GM12874 (cell line): Measurements from ENCODE around the gene NT5C1A.

ENCODE experiments used
- TF ChIP-seq, protein P1 (sequence below): IDR thresholded peaks from 2 replicates; pipeline ENCODE4 v1.5.1; 2011; ENCODE audit warnings: low read depth, mild to moderate bottlenecking, control low read depth, low read length, moderate library complexity; ENCODE audit not compliant: insufficient read depth

NT5C1A gene

DNA sequence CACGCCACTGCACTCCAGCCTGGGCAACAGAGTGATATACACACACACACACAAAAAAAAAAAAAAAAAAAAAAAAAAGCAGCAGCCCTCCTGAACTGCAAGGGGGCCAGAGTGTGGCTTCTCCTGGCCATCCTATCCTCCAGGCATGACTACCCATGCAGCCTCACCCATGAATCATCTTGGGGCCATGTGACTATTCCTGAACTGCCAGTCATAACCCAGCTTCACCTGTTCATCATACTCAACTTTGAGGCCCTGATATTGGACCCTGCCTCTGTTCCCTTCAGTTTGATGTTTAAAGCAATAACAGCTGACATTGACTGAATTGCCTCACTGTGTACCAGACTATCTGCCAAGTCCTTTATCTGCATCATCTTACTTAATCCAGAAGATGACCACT, 22.1 kb upstream of the NT5C1A start:
- TF ChIP-seq, protein P1, sequence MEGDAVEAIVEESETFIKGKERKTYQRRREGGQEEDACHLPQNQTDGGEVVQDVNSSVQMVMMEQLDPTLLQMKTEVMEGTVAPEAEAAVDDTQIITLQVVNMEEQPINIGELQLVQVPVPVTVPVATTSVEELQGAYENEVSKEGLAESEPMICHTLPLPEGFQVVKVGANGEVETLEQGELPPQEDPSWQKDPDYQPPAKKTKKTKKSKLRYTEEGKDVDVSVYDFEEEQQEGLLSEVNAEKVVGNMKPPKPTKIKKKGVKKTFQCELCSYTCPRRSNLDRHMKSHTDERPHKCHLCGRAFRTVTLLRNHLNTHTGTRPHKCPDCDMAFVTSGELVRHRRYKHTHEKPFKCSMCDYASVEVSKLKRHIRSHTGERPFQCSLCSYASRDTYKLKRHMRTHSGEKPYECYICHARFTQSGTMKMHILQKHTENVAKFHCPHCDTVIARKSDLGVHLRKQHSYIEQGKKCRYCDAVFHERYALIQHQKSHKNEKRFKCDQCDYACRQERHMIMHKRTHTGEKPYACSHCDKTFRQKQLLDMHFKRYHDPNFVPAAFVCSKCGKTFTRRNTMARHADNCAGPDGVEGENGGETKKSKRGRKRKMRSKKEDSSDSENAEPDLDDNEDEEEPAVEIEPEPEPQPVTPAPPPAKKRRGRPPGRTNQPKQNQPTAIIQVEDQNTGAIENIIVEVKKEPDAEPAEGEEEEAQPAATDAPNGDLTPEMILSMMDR = no peak

DNA sequence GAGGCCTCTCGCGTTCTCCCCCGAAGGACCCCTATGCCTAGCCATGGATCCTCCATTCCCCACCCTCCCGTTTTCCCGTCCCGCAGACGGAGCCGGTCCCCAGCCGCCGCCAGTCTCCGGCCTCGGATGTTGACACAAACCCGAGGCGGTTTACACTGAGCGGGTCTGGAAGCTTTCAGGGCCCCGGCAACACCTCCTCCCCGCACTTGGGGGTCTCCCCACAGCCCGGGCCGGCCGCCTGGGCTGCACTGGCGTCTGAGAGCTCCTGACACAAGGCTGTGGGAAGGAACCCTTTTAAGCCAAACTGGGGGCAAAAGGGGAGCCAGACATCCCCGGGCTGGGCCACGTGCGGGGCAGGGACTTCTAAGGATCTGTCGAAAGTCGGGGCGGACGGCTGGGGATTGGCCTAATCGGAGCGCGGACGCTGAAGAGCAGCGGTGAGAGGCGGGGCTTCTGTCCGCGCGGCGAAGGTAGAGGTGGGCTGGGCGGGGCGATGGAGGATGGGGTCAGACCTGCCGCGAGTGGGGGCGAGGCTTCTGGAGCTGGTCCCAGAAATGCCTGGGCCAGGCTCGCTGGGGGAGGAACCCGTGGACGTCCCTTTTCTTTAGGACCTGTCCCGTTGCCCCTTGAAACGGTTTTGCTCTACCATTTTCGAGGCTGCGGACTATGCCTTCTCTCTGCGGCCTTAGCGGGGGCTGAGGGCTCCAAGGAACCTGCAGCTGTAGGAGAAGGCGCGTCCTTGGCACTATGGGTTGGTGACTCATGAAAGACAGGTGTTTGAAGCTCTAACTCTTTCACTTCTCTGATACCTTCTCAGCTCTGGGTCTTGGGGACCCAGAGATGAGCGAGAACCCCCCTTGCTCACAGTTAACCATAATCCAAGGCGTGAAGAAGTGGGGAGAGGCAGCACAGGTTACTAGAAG, 20.5 kb upstream of the NT5C1A start:
- TF ChIP-seq, protein P1 = no peak

DNA sequence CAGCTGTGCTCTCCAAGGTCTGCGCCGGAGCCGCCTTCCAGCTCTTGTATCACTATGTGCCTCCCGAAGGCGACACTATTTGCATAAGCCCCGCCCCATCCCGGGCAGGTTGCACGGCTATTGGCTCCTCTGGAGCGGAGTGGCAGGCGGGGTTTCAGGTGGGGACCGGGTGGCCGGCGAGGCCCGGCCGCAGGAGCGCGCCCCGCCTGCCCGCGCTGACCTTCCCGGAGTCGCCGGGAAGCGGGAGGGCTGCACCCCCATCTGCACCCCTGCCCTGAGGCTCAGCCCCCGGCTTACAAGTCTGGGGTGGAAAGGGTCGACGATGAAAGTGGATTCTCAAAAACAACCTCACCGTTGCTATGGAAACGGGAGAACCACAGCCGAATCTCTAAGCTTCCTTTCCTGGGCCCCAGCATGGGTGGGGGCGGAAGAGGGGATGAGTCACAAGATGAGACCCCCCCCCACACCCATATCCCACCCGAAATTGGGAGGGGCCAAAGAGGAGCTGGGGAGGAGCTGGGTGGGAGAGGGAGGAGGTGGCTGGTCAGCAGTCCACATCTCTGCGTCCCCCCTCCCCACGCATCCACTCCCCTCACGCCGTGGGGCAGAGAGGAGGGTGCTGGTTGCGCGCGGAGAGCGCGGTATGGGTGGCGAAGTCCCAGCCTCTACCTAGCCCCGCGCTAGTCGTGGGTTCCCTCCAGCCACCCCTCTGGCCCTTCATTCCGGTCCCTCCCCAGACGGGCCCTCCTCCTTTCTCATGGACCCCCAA, 19.7 kb upstream of the NT5C1A start, which contains the start of gene HPCAL4:
Gene HPCAL4 (minus strand): TSS at position 51 of the 769 bp plus-strand sequence. CDS start 6,830 bp downstream, outside the sequence.
- TF ChIP-seq, protein P1 = no peak

DNA sequence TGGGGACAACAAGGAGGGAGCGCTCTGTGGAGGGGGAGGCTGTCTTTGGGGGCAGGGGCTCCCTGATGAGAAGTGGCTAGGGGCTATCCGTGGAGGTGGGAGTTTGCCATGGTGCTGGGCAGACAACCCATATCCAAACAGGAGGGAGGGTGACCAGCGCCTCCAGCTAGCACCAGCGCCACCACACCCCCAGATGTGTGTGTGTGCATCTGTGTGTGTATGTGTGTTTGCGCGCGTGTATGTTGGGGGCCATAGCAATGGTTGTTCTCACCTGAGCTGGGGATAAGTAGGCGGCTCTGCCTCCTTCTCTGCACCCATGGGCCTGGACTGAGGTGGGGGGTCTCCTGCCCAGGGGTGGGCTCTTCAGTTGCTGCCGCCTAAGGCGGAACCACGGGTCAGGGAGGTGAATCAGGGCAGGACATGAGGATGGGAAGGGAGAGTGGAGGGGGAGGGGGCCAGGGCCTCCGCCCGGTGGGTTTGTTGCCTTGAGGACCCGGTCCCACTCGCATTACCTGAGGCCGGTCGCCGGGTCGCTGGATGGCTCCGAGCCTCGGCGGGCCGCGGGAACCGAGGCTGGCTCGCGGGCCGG, 19.0 kb upstream of the NT5C1A start:
- TF ChIP-seq, protein P1 = no peak

DNA sequence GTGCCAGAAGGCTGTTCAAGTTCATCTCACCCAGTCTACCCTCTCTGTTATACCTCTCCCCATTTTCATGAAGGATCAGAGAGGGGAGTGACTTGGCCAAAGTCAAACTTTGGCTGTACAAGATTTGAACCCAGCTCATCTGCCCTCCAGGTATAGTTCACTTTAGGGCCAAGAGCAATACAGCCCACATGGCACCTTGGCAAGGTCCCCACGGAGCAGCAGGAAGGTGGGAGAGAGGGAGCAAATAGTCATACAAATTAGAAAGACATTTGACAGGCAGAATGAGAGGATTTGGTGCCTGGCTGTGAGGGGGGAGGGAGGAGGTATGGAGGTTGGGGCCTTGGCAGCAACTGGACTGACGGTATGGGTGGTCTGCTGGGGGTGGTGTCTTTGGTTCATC, 18.3 kb upstream of the NT5C1A start:
- TF ChIP-seq, protein P1 = no peak

DNA sequence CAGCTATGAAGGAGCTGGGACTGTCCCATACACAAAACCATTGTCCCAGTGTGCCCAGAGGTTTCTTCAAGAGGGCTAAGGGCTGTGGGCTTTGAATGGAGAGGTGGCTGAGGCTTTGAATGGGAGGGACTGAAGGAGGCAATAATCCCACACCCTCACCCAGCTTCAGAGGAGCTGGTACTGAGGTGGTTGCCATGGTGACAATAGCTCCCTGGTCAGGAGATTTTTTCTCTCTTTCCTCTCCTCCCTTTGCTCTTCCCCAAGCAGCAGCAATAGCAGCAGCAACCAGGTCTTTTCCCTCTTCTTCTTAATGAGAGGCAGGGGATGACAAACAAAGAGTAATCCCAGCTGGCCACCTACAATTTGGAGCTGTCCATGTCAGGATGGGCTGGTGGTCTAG, 17.7 kb upstream of the NT5C1A start:
- TF ChIP-seq, protein P1 = no peak

DNA sequence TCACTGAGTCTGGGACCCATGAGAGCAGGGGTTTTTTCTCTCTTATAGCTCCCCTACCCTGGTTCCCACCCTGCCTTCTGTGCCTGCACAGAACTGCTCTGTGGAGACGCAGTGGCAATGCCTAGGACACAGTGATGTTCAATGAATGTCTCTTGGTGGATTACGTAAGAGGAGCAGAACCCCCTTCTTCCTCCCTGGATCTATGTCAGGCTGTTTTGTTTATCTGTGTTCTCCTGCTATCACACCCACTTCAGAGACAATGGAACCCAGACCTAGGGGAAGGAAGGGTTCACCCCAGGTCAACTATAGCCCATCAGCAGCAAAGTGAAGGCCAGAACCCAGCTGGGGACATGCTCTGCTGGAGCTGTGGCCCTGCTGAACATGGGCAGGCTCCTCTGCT, 17.3 kb upstream of the NT5C1A start:
- TF ChIP-seq, protein P1 = no peak
